Measurements from ENCODE around the gene COL18A1. TPM values are rescaled to one million over a fixed set of nuclear protein-coding genes. Genes with fewer than 3 reads are reported as not detected.

The COL18A1 gene
- total RNA-seq, 1 donor = 33.7 TPM

- no peak for DNase-seq (ENCODE audit: low read depth)
- no peak overlapping the region for H3K4me3 ChIP-seq (ENCODE audit: low read depth, low read length)
- TF ChIP-seq CTCF (IDR thresholded peaks at IDR 0.05; ENCODE audit: insufficient read depth, low read depth, low read length) = no peak
These were observed 71.6 kb downstream of the COL18A1 start for GRCh38 chr21:45476582-45476981.

GRCh38 chr21:45477176-45478114 lies 72.5 kb downstream of the COL18A1 start:
- DNase-seq (ENCODE audit: low read depth) = no peak
- no peak for TF ChIP-seq CTCF (IDR thresholded peaks at IDR 0.05; ENCODE audit: insufficient read depth, low read depth, low read length)
- H3K4me3 ChIP-seq (ENCODE audit: low read depth, low read length) = no peak overlapping the region

- peak; percentile 70 for DNase-seq (ENCODE audit: low read depth)
- no peak overlapping the region for H3K4me3 ChIP-seq (ENCODE audit: low read depth, low read length)
- TF ChIP-seq CTCF (IDR thresholded peaks at IDR 0.05; ENCODE audit: insufficient read depth, low read depth, low read length) = peak; percentile 72
These were observed 73.3 kb downstream of the COL18A1 start for GRCh38 chr21:45478115-45478801.

- no peak for DNase-seq (ENCODE audit: low read depth)
- TF ChIP-seq CTCF (IDR thresholded peaks at IDR 0.05; ENCODE audit: insufficient read depth, low read depth, low read length) = no peak
- no peak overlapping the region for H3K4me3 ChIP-seq (ENCODE audit: low read depth, low read length)
These were observed 74.1 kb downstream of the COL18A1 start for GRCh38 chr21:45478816-45479669.

GRCh38 chr21:45479691-45480675 lies 75.0 kb downstream of the COL18A1 start:
- no peak for DNase-seq (ENCODE audit: low read depth)

More at GRCh38 chr21:45479691-45480675, 75.0 kb downstream of the COL18A1 start:
- TF ChIP-seq CTCF (IDR thresholded peaks at IDR 0.05; ENCODE audit: insufficient read depth, low read depth, low read length) = no peak
- no peak overlapping the region for H3K4me3 ChIP-seq (ENCODE audit: low read depth, low read length)
